Heart left ventricle (tissue), 16 donors: Measurements from ENCODE around the gene TLE5. TPM values are rescaled to one million over a fixed set of nuclear protein-coding genes. Genes with fewer than 3 reads are reported as not detected.

Experiments
- ATAC-seq, 4 donors: fragments of 200-7000 bp; cut with Tn5 transposase; one replicate each; pipeline ENCODE4 v1.9.1; 2020 to 2022; ENCODE audit warnings: moderate library complexity in 4 of 4, mild to moderate bottlenecking in 3 of 4, moderate number of reproducible peaks in 1 of 4
- DNase-seq, 5 donors: peaks; one replicate each; pipeline ENCODE4 v3.0.0-alpha.2; 2020
- H3K27ac ChIP-seq, 12 donors: fragments of 200-600 bp; sonication (generic) in 4 of 12; one replicate each; pipeline versions ENCODE4 v1.5.0 to v1.8.0; 2016 to 2022; ENCODE audit warnings: mild to moderate bottlenecking in 2 of 12
- H3K27me3 ChIP-seq, 9 donors: fragments of 200-600 bp; sonication (generic) in 2 of 9; one replicate each; pipeline versions ENCODE4 v1.5.1 to v1.8.0; 2016 to 2022; ENCODE audit warnings: mild to moderate bottlenecking in 3 of 9
- H3K36me3 ChIP-seq, 9 donors: fragments of 200-600 bp; sonication (generic) in 2 of 9; one replicate each; pipeline versions ENCODE4 v1.5.0 to v1.8.0; 2018 to 2022; ENCODE audit warnings: mild to moderate bottlenecking in 2 of 9
- H3K4me1 ChIP-seq, 12 donors: fragments of 200-600 bp; sonication (generic) in 4 of 12; one replicate each; pipeline versions ENCODE4 v1.5.0 to v1.8.0; 2016 to 2022; ENCODE audit warnings: mild to moderate bottlenecking in 3 of 12
- H3K4me3 ChIP-seq, 12 donors: fragments of 200-600 bp; sonication (generic) in 4 of 12; one replicate each; pipeline versions ENCODE4 v1.5.0 to v1.8.0; 2017 to 2022; ENCODE audit warnings: mild to moderate bottlenecking in 9 of 12, moderate library complexity in 4 of 12
- H3K9me3 ChIP-seq, 12 donors: fragments of 200-600 bp; sonication (generic) in 4 of 12; one replicate each; pipeline versions ENCODE4 v1.5.0 to v1.8.0; 2016 to 2022; ENCODE audit warnings: mild to moderate bottlenecking in 1 of 12
- CTCF ChIP-seq, 12 donors: fragments of 200-600 bp; sonication (generic) in 4 of 12; IDR thresholded peaks; one replicate each; pipeline versions ENCODE4 v1.5.0 to v1.8.0; 2018 to 2022; ENCODE audit warnings: antibody characterized with exemption in 12 of 12, mild to moderate bottlenecking in 5 of 12
- POLR2A ChIP-seq, 2 donors: fragments of 450-650 bp; IDR thresholded peaks; one replicate each; pipeline ENCODE4 v1.6.1; 2017; ENCODE audit warnings: antibody characterized with exemption in 2 of 2, mild to moderate bottlenecking in 2 of 2, moderate library complexity in 2 of 2
- WGBS, 4 donors: extraction: QIAGEN DNeasy Blood & Tissue Kit in 2 of 4; methylation state at CpG; one replicate each; pipeline versions ENCODE4 v1.1.5 to v1.1.7; 2013 to 2018; 5-methylcytosine and 5-hydroxymethylcytosine counted together
- intact Hi-C, 10 donors: fragments of 100-400 bp; cut with DNase I; formaldehyde crosslinking; loops; one replicate each; pipeline versions ENCODE4 v1.11.1 to v1.14.2; 2022
- polyA plus RNA-seq, 2 donors: library from polyadenylated mRNA; stranded (reverse); fragments of 200-250 nt; gene quantifications; one replicate each; pipeline ENCODE4 v1.2.3, GENCODE V29; 2013
- total RNA-seq, 9 donors: library from RNA; depleted of rRNA in 2 of 9; stranded (reverse); fragments of >200 nt in 2 of 9; fragmentation: NEBNext Ultra II Directional in 3 of 9; extraction: Animal tissue kit (Norgen Biotek cat#: 25700) in 3 of 9; gene quantifications; one replicate each; pipeline versions ENCODE4 v1.1.0 to v1.2.4, GENCODE V29; 2016 to 2023
- donor health status: ischemic (EF 13 %, LVEDD 7.1; RV severe dilation, severe dysfunction).
- donor health status: healthy with polysubstance abuse.
- donor health status: DM: no; HTN: yes; CAD: no.
- donor health status: DM: no; HTN: no; CAD: no.
- donor health status: ischemic (EF 25% LVEDD 6.9; RV normal size, moderate dysfunction).
- donor health status: ischemic (EF 25% LVEDD 5.7; RV mildly dilated, moderate dysfunction).
- donor health status: healthy.
- donor health status: DM: yes; HTN: yes; CAD: no.
- donor health status: ischemic (EF 35%, LVEDD 5.7; RV mildly dilated, moderate dysfunction).
- donor health status: nonischemic (EF 11% LVEDD 7.7; RV severe dilation, severe dysfunction).
- donor health status: DM: yes; HTN: yes; CAD: no.
- donor health status: PGD.
- donor health status: ischemic (EF 29% LVEDD 5.4; RV normal size, mild dysfunction).
- donor health status: nonischemic (EF 23%, LVEDD 6.1; RV moderate dilation, normal function).

Gene TLE5
- total and polyA plus RNA-seq, 11 donors, result 593 to 1,459 (median 711) TPM

- Histone ChIP-seq H3K9me3 (no peaks in the 10 kb centered on the region), H3K4me1 (no peaks in the 10 kb centered on the region), H3K27me3 (no peaks in the 10 kb centered on the region), H3K4me3 (no peak overlapping the region), H3K27ac (no peak overlapping the region), H3K36me3 (peaks cover 0 to 25% (median 10%) of the 10 kb centered on the region in 9 donors)
- DNase-seq (peak in 1 of 5 donors; percentile 59), ATAC-seq (peak in 1 of 4 donors; percentile 31)
- TF ChIP-seq CTCF (IDR thresholded peaks at IDR 0.05) (no peak), POLR2A (IDR thresholded peaks at IDR 0.05) (no peak)
- WGBS, 4 donors, result 92 to 98% (median 96%) methylated on average over 23 to 28 of the region's 28 CpGs
- intact Hi-C loops, result no loop called here
Measured at GRCh38 chr19:3019211-3019854, 43.0 kb downstream of the TLE5 start.

GRCh38 chr19:3017923-3018322 is 44.4 kb downstream of the TLE5 start:
- 88 to 100% (median 96%) methylated on average over 6 to 7 of the region's 7 CpGs for WGBS, 4 donors
- H3K4me1 ChIP-seq, result no peaks in the 10 kb centered on the region
- TF ChIP-seq CTCF (IDR thresholded peaks at IDR 0.05) (no peak), POLR2A (IDR thresholded peaks at IDR 0.05) (no peak)
- intact Hi-C loops, result no loop called here
- no peaks in the 10 kb centered on the region for H3K27me3 ChIP-seq
- no peak overlapping the region for H3K4me3 ChIP-seq
- no peak overlapping the region for H3K27ac ChIP-seq
- peaks cover 0 to 38% (median 21%) of the 10 kb centered on the region in 9 donors for H3K36me3 ChIP-seq
- ATAC-seq (no peak), DNase-seq (no peak)
- no peaks in the 10 kb centered on the region for H3K9me3 ChIP-seq

GRCh38 chr19:3015126-3016057 is 46.9 kb downstream of the TLE5 start:
- Histone ChIP-seq H3K4me3 (no peak overlapping the region), H3K4me1 (no peaks in the 10 kb centered on the region), H3K9me3 (no peaks in the 10 kb centered on the region), H3K27me3 (no peaks in the 10 kb centered on the region), H3K36me3 (peaks cover 0 to 61% (median 36%) of the 10 kb centered on the region in 9 donors), H3K27ac (no peak overlapping the region)
- intact Hi-C loops, result no loop called here
- no peak for TF ChIP-seq CTCF (IDR thresholded peaks at IDR 0.05)
- 94 to 96% (median 95%) methylated on average over 22 of the region's 22 CpGs for WGBS, 4 donors
- peak in 1 of 4 donors; percentile 50 for ATAC-seq
- no peak for DNase-seq

GRCh38 chr19:3014135-3014534 is 48.2 kb downstream of the TLE5 start:
- no peak for TF ChIP-seq POLR2A (IDR thresholded peaks at IDR 0.05)
- no peak for TF ChIP-seq CTCF (IDR thresholded peaks at IDR 0.05)
- no peak overlapping the region for H3K4me3 ChIP-seq
- intact Hi-C loops, result no loop called here
- no peaks in the 10 kb centered on the region for H3K27me3 ChIP-seq
- no peaks in the 10 kb centered on the region for H3K4me1 ChIP-seq
- no peak overlapping the region for H3K27ac ChIP-seq
- peaks cover 0 to 65% (median 42%) of the 10 kb centered on the region in 9 donors for H3K36me3 ChIP-seq
- DNase-seq (no peak), ATAC-seq (no peak)
- WGBS, 4 donors, result 98 to 99% (median 98%) methylated on average over 8 of the region's 8 CpGs
- H3K9me3 ChIP-seq, result no peaks in the 10 kb centered on the region
